Trophoblast cell (in vitro differentiated cells and primary cell): ENCODE measurements around the gene TTC12.

Source experiments
- DNase-seq, 2 donors: peaks; one replicate each; pipeline ENCODE4 v3.0.0-alpha.2; 2016
- H2AFZ ChIP-seq: 2 replicates; pipeline ENCODE4 v1.6.1; 2013; ENCODE audit warnings: low read length, moderate library complexity, mild to moderate bottlenecking; ENCODE audit not compliant: insufficient read depth, poor library complexity
- H2AK5ac ChIP-seq: 2 replicates; pipeline ENCODE4 v1.6.1; 2013; ENCODE audit warnings: mild to moderate bottlenecking, low read length
- H2BK120ac ChIP-seq: 2 replicates; pipeline ENCODE4 v1.6.1; 2013; ENCODE audit warnings: low read length, mild to moderate bottlenecking, moderate library complexity; ENCODE audit not compliant: insufficient read depth, poor library complexity
- H2BK12ac ChIP-seq: 2 replicates; pipeline ENCODE4 v1.6.1; 2013; ENCODE audit warnings: mild to moderate bottlenecking, low read length, moderate library complexity
- H2BK5ac ChIP-seq: 2 replicates; pipeline ENCODE4 v1.6.1; 2013; ENCODE audit warnings: low read length, low read depth, moderate library complexity, mild to moderate bottlenecking; ENCODE audit not compliant: poor library complexity
- H3K14ac ChIP-seq: 2 replicates; pipeline ENCODE4 v1.6.1; 2013; ENCODE audit warnings: mild to moderate bottlenecking, low read length
- H3K18ac ChIP-seq: 2 replicates; pipeline ENCODE4 v1.6.1; 2013; ENCODE audit warnings: mild to moderate bottlenecking, low read length
- H3K23ac ChIP-seq: 2 replicates; pipeline ENCODE4 v1.6.1; 2013; ENCODE audit warnings: low read length
- H3K27ac ChIP-seq: 2 replicates; pipeline ENCODE4 v1.5.1; 2013; ENCODE audit warnings: low read depth, mild to moderate bottlenecking, inconsistent platforms, low read length, moderate library complexity
- H3K27me3 ChIP-seq: 2 replicates; pipeline ENCODE4 v1.6.1; 2013; ENCODE audit warnings: inconsistent platforms, mild to moderate bottlenecking, low read length, moderate library complexity; ENCODE audit not compliant: insufficient read depth
- H3K36me3 ChIP-seq, 2 experiments: 1 replicate in 1 of 2; 2 replicates in 1 of 2; pipeline ENCODE4 v1.6.1; 2013; ENCODE audit warnings: low read length in 2 of 2, mild to moderate bottlenecking in 2 of 2, moderate library complexity in 1 of 2; ENCODE audit not compliant: insufficient read depth in 2 of 2, control insufficient read depth in 1 of 2
- H3K4ac ChIP-seq: 2 replicates; pipeline ENCODE4 v1.6.1; 2013; ENCODE audit warnings: low read depth, mild to moderate bottlenecking, low read length, moderate library complexity
- H3K4me1 ChIP-seq, 2 experiments: 1 replicate in 1 of 2; 2 replicates in 1 of 2; pipeline ENCODE4 v1.6.1; 2013; ENCODE audit warnings: low read length in 2 of 2, mild to moderate bottlenecking in 2 of 2, moderate library complexity in 1 of 2; ENCODE audit not compliant: insufficient read depth in 2 of 2, control insufficient read depth in 1 of 2
- H3K4me2 ChIP-seq: 2 replicates; pipeline ENCODE4 v1.6.1; 2013; ENCODE audit warnings: inconsistent platforms, mild to moderate bottlenecking, low read length, moderate library complexity
- H3K4me3 ChIP-seq: 2 replicates; pipeline ENCODE4 v1.5.1; 2013; ENCODE audit warnings: mild to moderate bottlenecking, low read depth, low read length, inconsistent platforms
- H3K79me1 ChIP-seq: one replicate; pipeline ENCODE4 v1.6.1; 2013; ENCODE audit warnings: low read length
- H3K79me2 ChIP-seq: 2 replicates; pipeline ENCODE4 v1.6.1; 2013; ENCODE audit warnings: low read length, mild to moderate bottlenecking; ENCODE audit not compliant: control insufficient read depth, insufficient read depth, poor library complexity
- H3K9ac ChIP-seq: 2 replicates; pipeline ENCODE4 v1.6.1; 2013; ENCODE audit warnings: mild to moderate bottlenecking, low read length
- H3K9me3 ChIP-seq: 2 replicates; pipeline ENCODE4 v1.6.1; 2013; ENCODE audit warnings: low read depth, mild to moderate bottlenecking, control low read depth, inconsistent platforms, low read length; ENCODE audit not compliant: insufficient read depth
- H4K12ac ChIP-seq: 2 replicates; pipeline ENCODE4 v1.6.1; 2013; ENCODE audit warnings: low read depth, mild to moderate bottlenecking, low read length, moderate library complexity
- H4K8ac ChIP-seq: 2 replicates; pipeline ENCODE4 v1.6.1; 2013; ENCODE audit warnings: low read depth, mild to moderate bottlenecking, low read length, moderate library complexity
- H4K91ac ChIP-seq: one replicate; pipeline ENCODE4 v1.6.1; 2013; ENCODE audit warnings: low read depth, mild to moderate bottlenecking, low read length, moderate library complexity
- WGBS: extraction: QIAGEN DNeasy Blood & Tissue Kit; methylation state at CpG from one replicate; pipeline ENCODE4 v1.1.7; 2013; ENCODE audit warnings: missing lambda C conversion rate; ENCODE audit not compliant: insufficient read length, insufficient coverage; ENCODE audit errors: extremely low coverage; 5-methylcytosine and 5-hydroxymethylcytosine counted together

TTC12 gene

GRCh38 chr11:113311536-113311935, 2.8 kb upstream of the TTC12 start:
- no peak overlapping the region for H2BK12ac ChIP-seq
- no peak overlapping the region for H2BK120ac ChIP-seq
- no peak overlapping the region for H3K9ac ChIP-seq
- no peak overlapping the region for H3K14ac ChIP-seq
- H3K79me1 ChIP-seq: peaks cover 5% of the 10 kb centered on the region
- H3K18ac ChIP-seq: no peak overlapping the region
- H3K36me3 ChIP-seq: no peaks in the 10 kb centered on the region
- H3K4me3 ChIP-seq: no peak overlapping the region
- H2BK5ac ChIP-seq: no peak overlapping the region
- peaks cover 3 to 4% of the 10 kb centered on the region in 2 experiments for H3K4me1 ChIP-seq
- no peak overlapping the region for H3K23ac ChIP-seq
- WGBS: no CpG with 5 or more reads among the region's 1 CpG
- peaks cover 2% of the 10 kb centered on the region for H3K79me2 ChIP-seq
- H3K27me3 ChIP-seq: no peaks in the 10 kb centered on the region
- H3K4ac ChIP-seq: no peak overlapping the region
- no peak overlapping the region for H3K4me2 ChIP-seq
- no peak overlapping the region for H2AK5ac ChIP-seq
- H3K27ac ChIP-seq: no peak overlapping the region
- no peak overlapping the region for H4K12ac ChIP-seq
- H4K91ac ChIP-seq: no peak overlapping the region
- no peak overlapping the region for H4K8ac ChIP-seq
- no peak overlapping the region for H2AFZ ChIP-seq
- no peaks in the 10 kb centered on the region for H3K9me3 ChIP-seq
- DNase-seq: no peak

- Histone ChIP-seq H2BK5ac (no peak overlapping the region), H3K18ac (no peak overlapping the region), H2AK5ac (no peak overlapping the region), H3K79me2 (peaks cover 2% of the 10 kb centered on the region), H3K4me2 (no peak overlapping the region), H4K91ac (no peak overlapping the region), H3K27me3 (no peaks in the 10 kb centered on the region), H3K9me3 (no peaks in the 10 kb centered on the region), H2BK120ac (no peak overlapping the region), H3K27ac (no peak overlapping the region), H3K4me1 (peaks cover 7 to 12% of the 10 kb centered on the region in 2 experiments), H3K23ac (no peak overlapping the region), H3K4me3 (no peak overlapping the region), H4K12ac (no peak overlapping the region), H4K8ac (no peak overlapping the region), H2AFZ (no peak overlapping the region), H3K79me1 (peaks cover 5% of the 10 kb centered on the region), H3K36me3 (no peaks in the 10 kb centered on the region), H3K9ac (no peak overlapping the region), H2BK12ac (no peak overlapping the region), H3K4ac (no peak overlapping the region), H3K14ac (no peak overlapping the region)
- no CpG with 5 or more reads among the region's 3 CpGs for WGBS
- no peak for DNase-seq
Measured at GRCh38 chr11:113313601-113314000, 782 bp upstream of the TTC12 start.

GRCh38 chr11:113314065-113314388, 356 bp upstream of the TTC12 start:
- Histone ChIP-seq H2BK120ac (no peak overlapping the region), H2AFZ (peak overlapping the region; percentile 26), H3K4ac (no peak overlapping the region), H3K18ac (no peak overlapping the region), H3K4me1 (peaks cover 7 to 12% of the 10 kb centered on the region in 2 experiments), H3K9ac (no peak overlapping the region), H3K9me3 (no peaks in the 10 kb centered on the region), H3K14ac (no peak overlapping the region), H4K8ac (no peak overlapping the region), H3K79me2 (peaks cover 2% of the 10 kb centered on the region), H2BK12ac (no peak overlapping the region), H3K4me3 (peak overlapping the region; percentile 49), H2BK5ac (no peak overlapping the region), H2AK5ac (no peak overlapping the region), H3K23ac (no peak overlapping the region), H3K27me3 (no peaks in the 10 kb centered on the region), H3K4me2 (peak overlapping the region; percentile 57), H3K36me3 (no peaks in the 10 kb centered on the region), H3K27ac (no peak overlapping the region), H4K91ac (no peak overlapping the region), H3K79me1 (peaks cover 5% of the 10 kb centered on the region), H4K12ac (no peak overlapping the region)
- no peak for DNase-seq
- WGBS: no CpG with 5 or more reads among the region's 9 CpGs

GRCh38 chr11:113315811-113316210, 1.4 kb downstream of the TTC12 start:
- Histone ChIP-seq H4K8ac (no peak overlapping the region), H3K4ac (no peak overlapping the region), H2AFZ (no peak overlapping the region), H3K4me3 (no peak overlapping the region), H3K14ac (no peak overlapping the region), H3K18ac (no peak overlapping the region), H3K9ac (no peak overlapping the region), H2BK120ac (no peak overlapping the region), H3K9me3 (no peaks in the 10 kb centered on the region), H3K79me2 (peaks cover 2% of the 10 kb centered on the region), H4K12ac (no peak overlapping the region), H3K27me3 (no peaks in the 10 kb centered on the region), H3K4me1 (peaks cover 7 to 12% of the 10 kb centered on the region in 2 experiments), H3K79me1 (peaks cover 5% of the 10 kb centered on the region), H3K36me3 (peaks cover 0 to 3% of the 10 kb centered on the region in 2 experiments), H3K4me2 (no peak overlapping the region), H2BK5ac (no peak overlapping the region), H3K27ac (no peak overlapping the region), H3K23ac (no peak overlapping the region), H4K91ac (no peak overlapping the region), H2AK5ac (no peak overlapping the region), H2BK12ac (no peak overlapping the region)
- DNase-seq: no peak
- WGBS: no CpG with 5 or more reads among the region's 6 CpGs
